AG09309 (cell line): Measurements from ENCODE around the gene MYOZ1.

Experiments
- DNase-seq: peaks from one replicate; pipeline ENCODE4 v3.0.0-alpha.2; 2010; ENCODE audit warnings: low read depth
- H3K4me3 ChIP-seq: 2 replicates; pipeline ENCODE4 v1.5.1; 2011; ENCODE audit warnings: mild to moderate bottlenecking, low read depth, low read length, moderate library complexity; ENCODE audit not compliant: control insufficient read depth
- CTCF ChIP-seq: IDR thresholded peaks from 2 replicates; pipeline ENCODE4 v1.5.1; 2011; ENCODE audit warnings: mild to moderate bottlenecking, low read depth, low read length, inconsistent platforms; ENCODE audit not compliant: insufficient read depth, control insufficient read depth; ENCODE audit errors: missing control alignments

Gene MYOZ1

GRCh38 chr10:73643362-73643761 is 2.1 kb upstream of the MYOZ1 start:
- no peak for TF ChIP-seq CTCF
- no peak overlapping the region for H3K4me3 ChIP-seq
- DNase-seq = no peak

- no peak for DNase-seq
- H3K4me3 ChIP-seq = no peak overlapping the region
- no peak for TF ChIP-seq CTCF
These were observed 2.0 kb downstream of the MYOZ1 start for GRCh38 chr10:73639286-73639685.

GRCh38 chr10:73635781-73636180 is 5.5 kb downstream of the MYOZ1 start:
- DNase-seq = no peak
- TF ChIP-seq CTCF = no peak
- H3K4me3 ChIP-seq = no peak overlapping the region

DNA sequence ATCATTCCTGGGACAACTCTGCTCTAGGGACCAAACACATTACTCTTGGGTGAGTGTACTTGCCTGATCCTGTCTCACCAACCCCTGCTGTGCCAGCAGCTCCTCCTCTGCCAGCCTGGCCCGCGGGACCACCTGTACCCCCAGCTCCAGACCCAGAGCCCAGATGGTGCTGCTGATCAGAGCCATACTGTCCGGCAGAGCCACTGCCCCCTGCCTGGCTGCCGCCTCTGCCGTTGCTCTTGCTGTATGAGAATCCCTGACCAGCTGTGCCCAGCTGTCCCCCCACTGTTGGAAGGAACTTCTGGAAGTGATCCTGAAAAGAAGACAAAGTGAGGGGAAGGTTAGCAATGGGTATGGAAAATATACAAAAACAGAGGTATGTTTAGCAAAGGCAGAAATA is 6.9 kb downstream of the MYOZ1 start:
- DNase-seq = no peak
- H3K4me3 ChIP-seq = no peak overlapping the region

GRCh38 chr10:73629165-73629564 is 12.1 kb downstream of the MYOZ1 start:
- DNase-seq = no peak
- H3K4me3 ChIP-seq = no peak overlapping the region
- no peak for TF ChIP-seq CTCF

More for the DNA sequence above, 6.9 kb downstream of the MYOZ1 start:
- no peak for TF ChIP-seq CTCF

DNA sequence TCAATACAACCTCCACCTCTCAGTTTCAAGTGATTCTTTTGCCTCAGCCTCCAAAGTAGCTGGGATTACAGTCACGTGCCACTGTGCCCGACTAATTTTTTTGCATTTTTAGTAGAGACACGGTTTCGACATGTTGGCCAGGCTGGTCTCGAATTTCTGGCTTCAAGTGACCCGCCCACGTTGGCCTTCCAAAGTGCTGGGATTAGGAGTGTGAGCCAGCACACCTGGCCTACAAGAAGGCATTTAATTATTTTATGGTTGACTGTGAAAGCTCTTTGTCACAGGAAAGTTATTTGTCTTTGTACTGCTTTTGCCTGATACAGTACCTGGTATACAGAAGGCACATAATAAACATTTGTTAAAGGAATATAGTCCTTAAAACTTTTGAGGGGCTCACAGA is 12.9 kb downstream of the MYOZ1 start:
- DNase-seq = no peak
- no peak for TF ChIP-seq CTCF
- H3K4me3 ChIP-seq = no peak overlapping the region

DNA sequence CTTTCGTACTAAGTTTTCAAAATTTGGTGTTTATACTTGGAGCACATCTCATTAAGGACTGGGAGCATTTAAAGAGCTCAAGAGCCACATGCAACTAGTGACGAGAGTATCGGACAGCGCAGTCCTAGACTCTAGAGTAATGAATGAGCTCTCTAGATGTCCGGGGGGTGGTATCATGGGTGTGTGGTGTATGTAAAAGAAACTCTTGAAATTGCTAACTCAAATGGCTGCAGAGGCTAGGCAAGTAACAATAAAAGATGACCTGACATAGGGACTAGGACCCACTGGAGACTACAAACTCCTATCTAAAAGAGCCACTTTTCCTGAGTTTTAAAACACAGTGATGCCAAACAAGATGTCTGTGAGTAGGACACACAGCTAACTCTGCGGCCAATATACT is 14.0 kb downstream of the MYOZ1 start:
- no peak for TF ChIP-seq CTCF
- no peak overlapping the region for H3K4me3 ChIP-seq
- DNase-seq = no peak
